B cell (primary cell): Measurements from ENCODE around the gene PGLYRP2.

ENCODE experiments used
- EZH2 ChIP-seq: IDR thresholded peaks from 2 replicates; pipeline ENCODE4 v1.6.1; 2012; ENCODE audit warnings: borderline replicate concordance, low read depth, mild to moderate bottlenecking, moderate library complexity, low read length; ENCODE audit not compliant: insufficient read depth, poor library complexity, severe bottlenecking
- TF ChIP-seq, protein P1 (sequence below): fragments of 200-600 bp; IDR thresholded peaks from one replicate; pipeline ENCODE4 v1.8.0; 2022; ENCODE audit warnings: antibody characterized with exemption, mild to moderate bottlenecking

DNA sequence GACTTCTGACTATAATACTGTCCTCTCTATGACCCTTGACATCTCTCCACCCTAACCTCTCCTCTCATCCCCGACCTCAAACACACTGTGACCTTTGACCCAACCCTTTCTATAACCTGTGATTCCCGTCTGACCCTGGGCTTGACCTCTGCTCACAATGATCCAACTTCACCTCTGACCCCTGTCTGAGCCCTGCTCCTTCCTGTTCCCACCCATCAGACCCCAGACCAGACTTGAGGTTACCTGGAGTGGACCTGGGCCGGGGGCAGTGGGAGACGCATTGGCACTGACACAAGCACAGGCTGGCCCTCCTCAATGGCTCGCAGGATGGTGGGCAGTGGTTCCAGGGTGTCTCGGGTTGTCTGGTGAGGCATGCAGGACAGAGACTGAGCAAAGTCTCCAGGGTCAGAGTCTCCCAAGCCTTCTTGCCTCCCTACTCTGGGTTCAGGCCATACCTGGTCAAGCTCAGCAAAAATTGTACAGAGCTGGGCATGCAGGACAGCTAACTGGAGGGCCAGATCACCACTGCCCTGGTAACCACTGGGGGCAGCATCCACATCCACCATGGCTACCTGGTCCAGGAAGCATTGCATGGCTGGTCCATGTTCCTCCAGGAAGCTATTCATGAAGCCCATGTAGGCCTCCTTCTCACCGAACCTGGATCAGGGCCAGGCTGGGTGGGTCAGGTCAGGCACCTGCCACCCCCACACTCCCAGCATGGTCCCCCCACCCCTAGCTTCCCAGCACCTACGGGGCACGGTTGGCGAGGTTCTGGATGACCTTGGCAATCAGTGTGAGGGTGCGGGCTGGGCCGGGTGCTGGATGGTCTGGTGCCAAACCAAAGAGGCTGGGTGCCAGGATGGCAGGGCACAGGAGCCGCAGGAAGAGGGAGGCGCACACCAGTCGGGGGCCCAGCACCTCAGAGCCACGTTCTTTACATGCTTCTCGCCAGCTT, 25.1 kb downstream of the PGLYRP2 start:
- TF ChIP-seq, protein P1, sequence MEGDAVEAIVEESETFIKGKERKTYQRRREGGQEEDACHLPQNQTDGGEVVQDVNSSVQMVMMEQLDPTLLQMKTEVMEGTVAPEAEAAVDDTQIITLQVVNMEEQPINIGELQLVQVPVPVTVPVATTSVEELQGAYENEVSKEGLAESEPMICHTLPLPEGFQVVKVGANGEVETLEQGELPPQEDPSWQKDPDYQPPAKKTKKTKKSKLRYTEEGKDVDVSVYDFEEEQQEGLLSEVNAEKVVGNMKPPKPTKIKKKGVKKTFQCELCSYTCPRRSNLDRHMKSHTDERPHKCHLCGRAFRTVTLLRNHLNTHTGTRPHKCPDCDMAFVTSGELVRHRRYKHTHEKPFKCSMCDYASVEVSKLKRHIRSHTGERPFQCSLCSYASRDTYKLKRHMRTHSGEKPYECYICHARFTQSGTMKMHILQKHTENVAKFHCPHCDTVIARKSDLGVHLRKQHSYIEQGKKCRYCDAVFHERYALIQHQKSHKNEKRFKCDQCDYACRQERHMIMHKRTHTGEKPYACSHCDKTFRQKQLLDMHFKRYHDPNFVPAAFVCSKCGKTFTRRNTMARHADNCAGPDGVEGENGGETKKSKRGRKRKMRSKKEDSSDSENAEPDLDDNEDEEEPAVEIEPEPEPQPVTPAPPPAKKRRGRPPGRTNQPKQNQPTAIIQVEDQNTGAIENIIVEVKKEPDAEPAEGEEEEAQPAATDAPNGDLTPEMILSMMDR, result no peak
- no peak for TF ChIP-seq EZH2
